HEK293 (cell line): Measurements from ENCODE around the gene MGMT.

Experiments used
- CTCF ChIA-PET: fragments of 350-600 bp; formaldehyde crosslinking; extraction: SDS; loops from one replicate; lab custom pipeline; 2021; ENCODE audit warnings: antibody characterized with exemption; lab: Yijun Ruan, JAX
- POLR2A ChIA-PET: fragments of 300-600 bp; formaldehyde crosslinking; extraction: SDS; loops from one replicate; lab custom pipeline; 2020; ENCODE audit warnings: antibody characterized with exemption, inconsistent platforms; lab: Yijun Ruan, JAX
- H3K27ac ChIP-seq: fragments of 200-500 bp; sonication (Bioruptor generic); 2 replicates; pipeline ENCODE4 v1.5.1; 2014; ENCODE audit warnings: low read depth, low read length, control low read depth, inconsistent platforms; ENCODE audit errors: extremely low read depth
- H3K36me3 ChIP-seq, 2 experiments: fragments of 200-500 bp in 1 of 2; sonication (Bioruptor generic) in 1 of 2; 1 replicate in 1 of 2; 2 replicates in 1 of 2; pipeline ENCODE4 v1.5.1; 2014 to 2017; ENCODE audit warnings: inconsistent platforms in 2 of 2, low read length in 2 of 2; ENCODE audit not compliant: control insufficient read depth in 2 of 2, insufficient read depth in 1 of 2
- H3K4me1 ChIP-seq: fragments of 200-500 bp; sonication (Bioruptor generic); 2 replicates; pipeline ENCODE4 v1.5.1; 2014; ENCODE audit warnings: mild to moderate bottlenecking, low read length, inconsistent platforms; ENCODE audit not compliant: control insufficient read depth, insufficient read depth
- H3K4me3 ChIP-seq: 2 replicates; pipeline ENCODE4 v1.5.1; 2011; ENCODE audit warnings: low read depth, mild to moderate bottlenecking, control low read depth, low read length, moderate library complexity
- H3K9me3 ChIP-seq: fragments of 200-500 bp; sonication (Bioruptor generic); 2 replicates; pipeline ENCODE4 v1.5.1; 2014; ENCODE audit warnings: low read depth, low read length, inconsistent platforms; ENCODE audit not compliant: control insufficient read depth, insufficient read depth
- BCL11A ChIP-seq: fragments of 450-650 bp; formaldehyde crosslinking; IDR thresholded peaks from 2 replicates; pipeline ENCODE4 v1.5.1; 2016; ENCODE audit warnings: low read depth, missing biosample characterization, missing genetic modification characterization
- INSM2 ChIP-seq: fragments of 450-650 bp; formaldehyde crosslinking; IDR thresholded peaks from 2 replicates; pipeline ENCODE4 v1.5.1; 2016; ENCODE audit warnings: missing biosample characterization, missing genetic modification characterization
- KLF1 ChIP-seq: fragments of 450-650 bp; formaldehyde crosslinking; IDR thresholded peaks from 2 replicates; pipeline ENCODE4 v1.5.1; 2016; ENCODE audit warnings: missing biosample characterization, missing genetic modification characterization
- OSR2 ChIP-seq: fragments of 450-650 bp; formaldehyde crosslinking; IDR thresholded peaks from 2 replicates; pipeline ENCODE4 v1.5.1; 2016; ENCODE audit warnings: missing biosample characterization, missing genetic modification characterization
- PBX3 ChIP-seq: sonication (generic); formaldehyde crosslinking; IDR thresholded peaks from 2 replicates; pipeline ENCODE4 v1.8.1; 2022; ENCODE audit warnings: mild to moderate bottlenecking, moderate library complexity, missing genetic modification reagents
- PRDM2 ChIP-seq: fragments of 450-650 bp; formaldehyde crosslinking; IDR thresholded peaks from 2 replicates; pipeline ENCODE4 v1.5.1; 2016; ENCODE audit warnings: missing biosample characterization, missing genetic modification characterization, borderline replicate concordance
- SCRT1 ChIP-seq: fragments of 450-650 bp; formaldehyde crosslinking; IDR thresholded peaks from 2 replicates; pipeline ENCODE4 v1.5.1; 2016; ENCODE audit warnings: missing biosample characterization, missing genetic modification characterization, borderline replicate concordance
- ZBTB10 ChIP-seq: fragments of 450-650 bp; formaldehyde crosslinking; IDR thresholded peaks from 2 replicates; pipeline ENCODE4 v1.5.1; 2016; ENCODE audit warnings: missing biosample characterization, missing genetic modification characterization
- ZBTB17 ChIP-seq: fragments of 450-650 bp; formaldehyde crosslinking; IDR thresholded peaks from 2 replicates; pipeline ENCODE4 v1.5.1; 2016; ENCODE audit warnings: missing biosample characterization, missing genetic modification characterization
- ZNF112 ChIP-seq: fragments of 450-650 bp; formaldehyde crosslinking; IDR thresholded peaks from 2 replicates; pipeline ENCODE4 v1.5.0; 2017; ENCODE audit warnings: missing biosample characterization, missing genetic modification characterization
- ZNF214 ChIP-seq: fragments of 450-650 bp; formaldehyde crosslinking; IDR thresholded peaks from 2 replicates; pipeline ENCODE4 v1.5.1; 2017; ENCODE audit warnings: missing biosample characterization, mild to moderate bottlenecking, missing genetic modification characterization, borderline replicate concordance
- ZNF280C ChIP-seq: fragments of 450-650 bp; formaldehyde crosslinking; IDR thresholded peaks from 2 replicates; pipeline ENCODE4 v1.5.1; 2016; ENCODE audit warnings: missing biosample characterization, missing genetic modification characterization
- ZNF292 ChIP-seq: fragments of 450-650 bp; formaldehyde crosslinking; IDR thresholded peaks from 2 replicates; pipeline ENCODE4 v1.5.1; 2016; ENCODE audit warnings: low read depth, missing biosample characterization, missing genetic modification characterization, borderline replicate concordance
- ZNF350 ChIP-seq: fragments of 450-650 bp; formaldehyde crosslinking; IDR thresholded peaks from 2 replicates; pipeline ENCODE4 v1.5.0; 2017; ENCODE audit warnings: missing biosample characterization, mild to moderate bottlenecking, missing genetic modification characterization
- ZNF501 ChIP-seq: fragments of 450-650 bp; formaldehyde crosslinking; IDR thresholded peaks from 2 replicates; pipeline ENCODE4 v1.5.1; 2016; ENCODE audit warnings: missing biosample characterization, missing genetic modification characterization
- ZNF555 ChIP-seq: fragments of 450-650 bp; formaldehyde crosslinking; conservative IDR thresholded peaks from 2 replicates; pipeline ENCODE4 v1.5.1; 2017; ENCODE audit warnings: missing biosample characterization, mild to moderate bottlenecking, missing genetic modification characterization, inconsistent platforms
- ZNF707 ChIP-seq: fragments of 450-650 bp; formaldehyde crosslinking; IDR thresholded peaks from 2 replicates; pipeline ENCODE4 v1.5.1; 2016; ENCODE audit warnings: missing biosample characterization, missing genetic modification characterization
- ZNF830 ChIP-seq: fragments of 450-650 bp; IDR thresholded peaks from 2 replicates; pipeline ENCODE4 v1.5.0; 2018; ENCODE audit warnings: missing biosample characterization, missing genetic modification characterization, low read depth, mild to moderate bottlenecking, moderate library complexity
- ZSCAN16 ChIP-seq: fragments of 450-650 bp; formaldehyde crosslinking; IDR thresholded peaks from 2 replicates; pipeline ENCODE4 v1.5.1; 2016; ENCODE audit warnings: missing biosample characterization, missing genetic modification characterization
- ZXDB ChIP-seq: fragments of 450-650 bp; formaldehyde crosslinking; IDR thresholded peaks from 2 replicates; pipeline ENCODE4 v1.5.1; 2016; ENCODE audit warnings: missing biosample characterization, missing genetic modification characterization

The MGMT gene

GRCh38 chr10:129796710-129797420 lies 329.8 kb downstream of the MGMT start:
- ChIA-PET CTCF (no interaction called here), POLR2A (no interaction called here)
- Histone ChIP-seq H3K4me1 (no peaks in the 10 kb centered on the region), H3K36me3 (no peaks in the 10 kb centered on the region)
- no peak for TF ChIP-seq ZNF707 (tag by site-specific recombination)
- no peak for TF ChIP-seq ZNF280C (tag by site-specific recombination)
- TF ChIP-seq ZNF292: no peak
- TF ChIP-seq ZBTB17 (tag by site-specific recombination): no peak
- TF ChIP-seq OSR2 (tag by site-specific recombination): no peak
- TF ChIP-seq ZXDB: no peak
- no peak for TF ChIP-seq ZNF501 (tag by site-specific recombination)
- no peak for TF ChIP-seq ZNF555 (tag by site-specific recombination)
- no peak for TF ChIP-seq PRDM2
- TF ChIP-seq, all 188 proteins: peak for 0
- H3K4me3 ChIP-seq: no peak overlapping the region
- H3K27ac ChIP-seq: no peak overlapping the region
- H3K9me3 ChIP-seq: no peaks in the 10 kb centered on the region

- POLR2A ChIA-PET: no interaction called here
- no peak overlapping the region for H3K27ac ChIP-seq
- CTCF ChIA-PET: interaction anchor here (0.6 kb wide), 1 partner anchor 249 kb away, joined by 3 read pairs; no protein-coding TSS in a partner anchor
- TF ChIP-seq SCRT1 (tag by site-specific recombination) (no peak), KLF1 (tag by site-specific recombination) (no peak), ZNF214 (tag by site-specific recombination) (no peak), INSM2 (tag by site-specific recombination) (no peak), ZNF830 (tag by site-specific recombination) (no peak), PBX3 (CRISPR knock-in tag) (no peak), ZBTB10 (tag by site-specific recombination) (no peak), ZSCAN16 (tag by site-specific recombination) (no peak), ZNF112 (no peak), BCL11A (tag by site-specific recombination) (no peak), ZNF350 (no peak)
Measured at GRCh38 chr10:129799942-129800341, 332.9 kb downstream of the MGMT start.

More at GRCh38 chr10:129799942-129800341, 332.9 kb downstream of the MGMT start:
- Histone ChIP-seq H3K4me1 (no peaks in the 10 kb centered on the region), H3K9me3 (peaks cover 5% of the 10 kb centered on the region), H3K4me3 (no peak overlapping the region), H3K36me3 (no peaks in the 10 kb centered on the region)
